Mesenchymal stem cell (in vitro differentiated cells and primary cell): Measurements from ENCODE around the gene CPLX3.

Experiments
- DNase-seq: peaks from one replicate; pipeline ENCODE4 v3.0.0-alpha.2; 2013
- H2AFZ ChIP-seq: one replicate; pipeline ENCODE4 v1.6.1; 2013; ENCODE audit warnings: low read depth, mild to moderate bottlenecking, control low read depth, inconsistent platforms, low read length, moderate library complexity
- H2AK5ac ChIP-seq: 2 replicates; pipeline ENCODE4 v1.6.1; 2013; ENCODE audit warnings: low read length, moderate library complexity, mild to moderate bottlenecking, inconsistent platforms; ENCODE audit not compliant: severe bottlenecking
- H2BK120ac ChIP-seq: one replicate; pipeline ENCODE4 v1.6.1; 2013; ENCODE audit warnings: low read depth, mild to moderate bottlenecking, inconsistent platforms, low read length, moderate library complexity
- H2BK12ac ChIP-seq, 2 experiments: one replicate each; pipeline ENCODE4 v1.6.1; 2013; ENCODE audit warnings: inconsistent platforms in 2 of 2, low read length in 2 of 2, mild to moderate bottlenecking in 2 of 2, moderate library complexity in 2 of 2, control low read depth in 1 of 2
- H2BK15ac ChIP-seq: one replicate; pipeline ENCODE4 v1.6.1; 2013; ENCODE audit warnings: mild to moderate bottlenecking, low read depth, inconsistent platforms; ENCODE audit not compliant: poor library complexity, severe bottlenecking
- H2BK5ac ChIP-seq: 2 replicates; pipeline ENCODE4 v1.6.1; 2013; ENCODE audit warnings: low read depth, mild to moderate bottlenecking, low read length, control low read depth, inconsistent platforms; ENCODE audit not compliant: poor library complexity, severe bottlenecking
- H3K14ac ChIP-seq, 2 experiments: one replicate each; pipeline ENCODE4 v1.6.1; 2013; ENCODE audit warnings: inconsistent platforms in 2 of 2, low read length in 2 of 2, control low read depth in 1 of 2, mild to moderate bottlenecking in 1 of 2, moderate library complexity in 1 of 2
- H3K18ac ChIP-seq, 2 experiments: one replicate each; pipeline ENCODE4 v1.6.1; 2013; ENCODE audit warnings: inconsistent platforms in 2 of 2, low read length in 2 of 2, control low read depth in 1 of 2, low read depth in 1 of 2, mild to moderate bottlenecking in 1 of 2
- H3K23ac ChIP-seq, 2 experiments: one replicate each; pipeline ENCODE4 v1.6.1; 2013; ENCODE audit warnings: inconsistent platforms in 2 of 2, low read length in 2 of 2, mild to moderate bottlenecking in 2 of 2, moderate library complexity in 2 of 2, control low read depth in 1 of 2
- H3K27ac ChIP-seq: 2 replicates; pipeline ENCODE4 v1.5.1; 2013; ENCODE audit warnings: mild to moderate bottlenecking, moderate library complexity, low read length, control low read depth, inconsistent platforms; ENCODE audit not compliant: poor library complexity, severe bottlenecking
- H3K27me3 ChIP-seq, 2 experiments: 2 replicates each; pipeline versions ENCODE4 v1.6.1 to v1.7.0; 2013; ENCODE audit warnings: low read length in 2 of 2, mild to moderate bottlenecking in 2 of 2, moderate library complexity in 2 of 2, control low read depth in 1 of 2, inconsistent platforms in 1 of 2; ENCODE audit not compliant: control insufficient read depth in 1 of 2, insufficient read depth in 1 of 2
- H3K36me3 ChIP-seq, 2 experiments: 2 replicates each; pipeline versions ENCODE4 v1.6.1 to v1.7.0; 2013; ENCODE audit warnings: low read length in 2 of 2, control low read depth in 1 of 2, inconsistent platforms in 1 of 2, low read depth in 1 of 2, mild to moderate bottlenecking in 1 of 2; ENCODE audit not compliant: insufficient read depth in 2 of 2, control insufficient read depth in 1 of 2
- H3K4ac ChIP-seq, 2 experiments: one replicate each; pipeline ENCODE4 v1.6.1; 2013; ENCODE audit warnings: inconsistent platforms in 2 of 2, low read length in 2 of 2, mild to moderate bottlenecking in 2 of 2, moderate library complexity in 2 of 2, control low read depth in 1 of 2, low read depth in 1 of 2
- H3K4me1 ChIP-seq: 2 replicates; pipeline ENCODE4 v1.6.1; 2013; ENCODE audit warnings: low read depth, low read length, control low read depth; ENCODE audit not compliant: control insufficient read depth, insufficient read depth
- H3K4me2 ChIP-seq: 2 replicates; pipeline ENCODE4 v1.6.1; 2013; ENCODE audit warnings: low read length, mild to moderate bottlenecking, inconsistent platforms; ENCODE audit not compliant: poor library complexity, severe bottlenecking
- H3K4me3 ChIP-seq, 2 experiments: 2 replicates each; pipeline versions ENCODE4 v1.5.1 to v1.7.0; 2013; ENCODE audit warnings: low read length in 2 of 2, mild to moderate bottlenecking in 2 of 2, control low read depth in 1 of 2, low read depth in 1 of 2; ENCODE audit not compliant: insufficient read depth in 1 of 2
- H3K79me1 ChIP-seq: replicated peaks from 2 replicates; pipeline ENCODE4 v1.6.1; 2013; ENCODE audit warnings: mild to moderate bottlenecking, control low read depth, low read length, inconsistent platforms; ENCODE audit not compliant: poor library complexity, severe bottlenecking
- H3K9ac ChIP-seq: 2 replicates; pipeline ENCODE4 v1.7.0; 2013; ENCODE audit warnings: mild to moderate bottlenecking, low read length, moderate library complexity
- H3K9me3 ChIP-seq: 2 replicates; pipeline ENCODE4 v1.7.0; 2013; ENCODE audit warnings: mild to moderate bottlenecking, low read length; ENCODE audit not compliant: control insufficient read depth
- H4K8ac ChIP-seq: one replicate; pipeline ENCODE4 v1.6.1; 2013; ENCODE audit warnings: inconsistent platforms, mild to moderate bottlenecking, low read length, moderate library complexity
- H4K91ac ChIP-seq: one replicate; pipeline ENCODE4 v1.6.1; 2013; ENCODE audit warnings: mild to moderate bottlenecking, low read length, inconsistent platforms
- WGBS: methylation state at CpG from one replicate; pipeline ENCODE4 v1.1.7; 2013; ENCODE audit warnings: mixed read lengths; 5-methylcytosine and 5-hydroxymethylcytosine counted together

The CPLX3 gene

GRCh38 chr15:74850393-74850792 lies 24.0 kb downstream of the CPLX3 start:
- Histone ChIP-seq H3K9me3 (no peaks in the 10 kb centered on the region), H4K91ac (no peak overlapping the region), H3K18ac (no peak overlapping the region), H3K4me1 (peaks cover 8% of the 10 kb centered on the region), H3K27me3 (no peaks in the 10 kb centered on the region), H3K79me1 (peaks cover 39% of the 10 kb centered on the region), H2BK12ac (no peak overlapping the region), H2AK5ac (no peak overlapping the region), H3K9ac (no peak overlapping the region), H3K4ac (no peak overlapping the region), H3K14ac (no peak overlapping the region), H3K4me2 (no peak overlapping the region), H2BK5ac (no peak overlapping the region), H4K8ac (no peak overlapping the region), H3K27ac (no peak overlapping the region), H2BK120ac (no peak overlapping the region), H2BK15ac (no peak overlapping the region), H3K23ac (no peak overlapping the region), H2AFZ (no peak overlapping the region), H3K36me3 (peaks cover 68 to 82% of the 10 kb centered on the region in 2 experiments), H3K4me3 (no peak overlapping the region)
- DNase-seq, result no peak
- WGBS, result 95% methylated on average over 4 of the region's 4 CpGs

GRCh38 chr15:74851960-74852359 lies 25.5 kb downstream of the CPLX3 start:
- no peak overlapping the region for H3K4me2 ChIP-seq
- peaks cover 65 to 69% of the 10 kb centered on the region in 2 experiments for H3K36me3 ChIP-seq
- H2BK15ac ChIP-seq, result no peak overlapping the region
- H3K23ac ChIP-seq, result no peak overlapping the region
- H3K14ac ChIP-seq, result no peak overlapping the region
- no peak overlapping the region for H2AFZ ChIP-seq
- H2BK5ac ChIP-seq, result no peak overlapping the region
- H3K9me3 ChIP-seq, result no peaks in the 10 kb centered on the region
- no peak overlapping the region for H3K18ac ChIP-seq
- H3K9ac ChIP-seq, result no peak overlapping the region
- no peak overlapping the region for H4K91ac ChIP-seq
- H2BK120ac ChIP-seq, result no peak overlapping the region
- peaks cover 11% of the 10 kb centered on the region for H3K4me1 ChIP-seq
- no peak overlapping the region for H3K4me3 ChIP-seq
- 89% methylated on average over 7 of the region's 7 CpGs for WGBS
- H2AK5ac ChIP-seq, result no peak overlapping the region
- no peak for DNase-seq
- no peak overlapping the region for H3K4ac ChIP-seq
- no peaks in the 10 kb centered on the region for H3K27me3 ChIP-seq
- H2BK12ac ChIP-seq, result no peak overlapping the region
- H4K8ac ChIP-seq, result no peak overlapping the region
- H3K79me1 ChIP-seq, result peaks cover 45% of the 10 kb centered on the region
- no peak overlapping the region for H3K27ac ChIP-seq

GRCh38 chr15:74854453-74855022 lies 28.1 kb downstream of the CPLX3 start:
- Histone ChIP-seq H3K4me3 (no peak overlapping the region), H3K4me2 (no peak overlapping the region), H3K9ac (no peak overlapping the region), H2AK5ac (no peak overlapping the region), H2BK15ac (no peak overlapping the region), H3K27ac (no peak overlapping the region), H3K14ac (no peak overlapping the region), H3K23ac (no peak overlapping the region), H3K36me3 (peaks cover 46 to 50% of the 10 kb centered on the region in 2 experiments), H3K9me3 (no peaks in the 10 kb centered on the region), H2BK12ac (no peak overlapping the region), H2BK120ac (no peak overlapping the region), H3K4ac (no peak overlapping the region), H3K4me1 (peaks cover 12% of the 10 kb centered on the region), H3K18ac (no peak overlapping the region), H2BK5ac (no peak overlapping the region), H2AFZ (no peak overlapping the region), H4K91ac (no peak overlapping the region), H4K8ac (no peak overlapping the region), H3K79me1 (peaks cover 52% of the 10 kb centered on the region), H3K27me3 (no peaks in the 10 kb centered on the region)
- WGBS, result over 99% methylated on average over 13 of the region's 13 CpGs
- no peak for DNase-seq

DNA sequence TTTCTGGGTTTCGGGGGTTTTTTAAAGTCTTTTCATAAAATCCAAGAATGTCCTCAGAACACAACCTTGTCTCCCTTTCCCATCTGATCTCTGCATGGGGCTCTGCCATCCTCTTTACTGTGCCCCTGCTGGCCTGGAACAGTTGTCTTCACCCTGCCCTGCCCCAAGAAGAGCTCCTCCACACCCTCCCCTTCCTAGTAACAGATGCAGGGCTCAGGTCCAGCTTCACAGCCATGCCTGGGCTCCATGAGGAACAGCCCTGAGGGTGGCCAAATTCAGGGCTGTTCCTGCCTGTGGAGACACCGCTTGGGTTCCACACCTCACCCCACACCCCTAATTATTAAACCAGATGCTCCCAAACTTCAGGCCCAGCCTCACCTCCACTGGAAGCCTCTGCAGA lies 29.4 kb downstream of the CPLX3 start:
- Histone ChIP-seq H2BK120ac (no peak overlapping the region), H2BK5ac (no peak overlapping the region), H3K27ac (no peak overlapping the region), H2AK5ac (no peak overlapping the region), H3K4ac (no peak overlapping the region), H3K9me3 (no peaks in the 10 kb centered on the region), H2BK12ac (no peak overlapping the region), H2BK15ac (no peak overlapping the region), H3K23ac (no peak overlapping the region), H3K4me2 (no peak overlapping the region), H3K18ac (no peak overlapping the region), H3K36me3 (peaks cover 33 to 37% of the 10 kb centered on the region in 2 experiments), H3K9ac (no peak overlapping the region), H3K79me1 (peaks cover 51% of the 10 kb centered on the region), H3K4me1 (peaks cover 17% of the 10 kb centered on the region), H4K91ac (no peak overlapping the region), H3K14ac (no peak overlapping the region), H3K4me3 (no peak overlapping the region), H3K27me3 (no peaks in the 10 kb centered on the region), H2AFZ (no peak overlapping the region), H4K8ac (no peak overlapping the region)
- no peak for DNase-seq
- 95% methylated on average over 2 of the region's 2 CpGs for WGBS
